Stomach smooth muscle (tissue), 2 donors: Measurements from ENCODE around the gene KCNJ6.

ENCODE experiments used
- H3K27ac ChIP-seq: one replicate; pipeline ENCODE4 v1.7.0; 2013; ENCODE audit warnings: mild to moderate bottlenecking, low read length, inconsistent platforms
- H3K27me3 ChIP-seq, 2 donors: one replicate each; pipeline ENCODE4 v1.7.0; 2013; ENCODE audit warnings: low read length in 2 of 2; ENCODE audit not compliant: insufficient read depth in 2 of 2, control insufficient read depth in 1 of 2
- H3K36me3 ChIP-seq, 2 donors: one replicate each; pipeline ENCODE4 v1.7.0; 2013; ENCODE audit warnings: low read length in 2 of 2; ENCODE audit not compliant: control insufficient read depth in 2 of 2, insufficient read depth in 2 of 2
- H3K4me1 ChIP-seq: one replicate; pipeline ENCODE4 v1.7.0; 2013; ENCODE audit warnings: low read length; ENCODE audit not compliant: control insufficient read depth, insufficient read depth
- H3K4me3 ChIP-seq, 2 donors: one replicate each; pipeline ENCODE4 v1.7.0; 2013; ENCODE audit warnings: low read length in 2 of 2
- H3K9ac ChIP-seq, 2 donors: one replicate each; pipeline ENCODE4 v1.7.0; 2013; ENCODE audit warnings: low read length in 2 of 2, mild to moderate bottlenecking in 1 of 2
- H3K9me3 ChIP-seq, 2 donors: one replicate each; pipeline ENCODE4 v1.7.0; 2013; ENCODE audit warnings: low read length in 2 of 2; ENCODE audit not compliant: control insufficient read depth in 2 of 2
- donor health status: healthy.
- donor health status: Pancreatic carcinoma.

The KCNJ6 gene

DNA sequence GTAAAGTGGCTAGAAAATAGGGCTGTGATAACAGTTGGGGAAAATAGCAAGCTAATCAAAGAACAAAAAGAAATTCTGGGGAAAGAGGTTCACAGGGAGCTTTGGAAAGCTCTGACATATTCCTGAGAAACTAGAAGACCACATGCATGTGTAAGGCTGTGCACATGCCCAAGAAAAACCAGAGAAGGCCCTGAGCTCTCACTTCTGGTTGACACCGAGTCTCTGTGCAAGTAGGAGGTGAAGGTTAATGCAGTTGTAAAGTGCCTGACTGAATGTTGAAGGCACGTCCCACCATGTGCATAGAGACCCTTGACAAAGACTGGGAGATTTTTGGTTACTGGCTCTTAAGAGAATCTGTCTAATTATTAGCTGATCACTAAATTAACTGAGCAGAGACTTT is 288.7 kb downstream of the KCNJ6 start:
- no peaks in the 10 kb centered on the region for H3K36me3 ChIP-seq

DNA sequence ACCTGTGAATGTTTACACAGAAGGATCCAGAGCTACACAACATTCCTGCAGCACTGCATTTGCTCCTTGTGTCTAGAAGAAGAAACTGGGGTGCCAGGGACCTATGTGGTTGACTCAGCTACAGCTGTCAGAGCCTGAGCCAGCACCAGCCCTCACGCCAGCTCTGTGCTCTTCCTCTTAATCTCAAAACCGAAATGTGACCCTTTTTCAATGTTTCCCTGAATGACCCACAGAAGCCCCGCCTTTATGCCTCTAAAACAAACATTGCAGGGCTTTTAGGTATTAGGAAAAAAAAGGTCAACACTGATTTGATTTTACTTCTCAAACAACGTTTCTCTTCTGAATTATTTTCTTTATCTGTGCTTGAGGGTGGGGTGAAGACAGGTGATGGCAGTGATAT is 289.2 kb downstream of the KCNJ6 start:
- Histone ChIP-seq H3K9me3 (no peaks in the 10 kb centered on the region), H3K27me3 (no peaks in the 10 kb centered on the region), H3K36me3 (no peaks in the 10 kb centered on the region), H3K4me3 (no peak overlapping the region), H3K4me1 (no peaks in the 10 kb centered on the region), H3K9ac (no peak overlapping the region), H3K27ac (no peak overlapping the region)

More for the DNA sequence above, 288.7 kb downstream of the KCNJ6 start:
- Histone ChIP-seq H3K4me3 (no peak overlapping the region), H3K9ac (no peak overlapping the region), H3K4me1 (no peaks in the 10 kb centered on the region), H3K27ac (no peak overlapping the region), H3K9me3 (no peaks in the 10 kb centered on the region), H3K27me3 (no peaks in the 10 kb centered on the region)

DNA sequence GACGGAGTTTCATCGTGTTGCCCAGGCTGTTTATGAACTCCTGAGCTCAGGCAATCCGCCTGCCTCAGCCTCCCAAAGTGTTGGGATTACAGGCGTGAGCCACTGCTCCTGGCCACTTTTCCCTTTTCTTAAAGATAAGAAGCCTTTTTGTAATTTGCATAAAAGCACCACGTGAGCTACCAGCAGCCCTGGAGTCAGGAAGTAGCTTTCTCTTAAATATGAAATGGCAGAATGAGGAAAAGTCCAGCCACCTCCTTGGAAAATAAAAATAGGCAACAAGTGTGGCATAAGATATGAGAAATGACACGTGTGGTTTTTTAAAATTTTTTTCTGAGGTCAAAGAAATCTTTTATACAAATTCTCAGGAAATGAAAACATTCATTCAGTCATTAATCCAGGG is 289.9 kb downstream of the KCNJ6 start:
- H3K9me3 ChIP-seq: no peaks in the 10 kb centered on the region
- no peaks in the 10 kb centered on the region for H3K36me3 ChIP-seq
- H3K27ac ChIP-seq: no peak overlapping the region
- no peak overlapping the region for H3K4me3 ChIP-seq
- no peak overlapping the region for H3K9ac ChIP-seq
- no peaks in the 10 kb centered on the region for H3K27me3 ChIP-seq
- no peaks in the 10 kb centered on the region for H3K4me1 ChIP-seq

DNA sequence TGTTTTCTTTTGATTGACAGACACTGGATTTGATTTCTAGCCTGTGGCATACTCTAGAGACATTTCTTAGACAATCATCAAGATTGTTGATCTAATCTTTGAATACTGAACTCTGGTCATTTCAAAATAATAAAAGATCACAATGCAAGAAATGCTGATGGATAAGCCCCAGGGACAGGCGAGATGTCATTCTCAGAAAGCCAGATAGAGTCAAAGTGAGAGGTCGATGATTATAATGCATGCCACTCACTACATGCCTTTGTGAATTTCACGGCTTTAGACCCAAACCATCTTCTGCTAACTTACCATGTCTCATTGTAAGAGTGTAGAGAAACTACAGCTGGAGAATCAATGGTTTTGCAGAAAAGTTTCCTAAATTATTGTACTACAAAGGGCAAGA is 292.6 kb downstream of the KCNJ6 start:
- Histone ChIP-seq H3K27ac (no peak overlapping the region), H3K4me1 (no peaks in the 10 kb centered on the region), H3K9ac (no peak overlapping the region), H3K4me3 (no peak overlapping the region), H3K36me3 (no peaks in the 10 kb centered on the region), H3K27me3 (no peaks in the 10 kb centered on the region), H3K9me3 (no peaks in the 10 kb centered on the region)

DNA sequence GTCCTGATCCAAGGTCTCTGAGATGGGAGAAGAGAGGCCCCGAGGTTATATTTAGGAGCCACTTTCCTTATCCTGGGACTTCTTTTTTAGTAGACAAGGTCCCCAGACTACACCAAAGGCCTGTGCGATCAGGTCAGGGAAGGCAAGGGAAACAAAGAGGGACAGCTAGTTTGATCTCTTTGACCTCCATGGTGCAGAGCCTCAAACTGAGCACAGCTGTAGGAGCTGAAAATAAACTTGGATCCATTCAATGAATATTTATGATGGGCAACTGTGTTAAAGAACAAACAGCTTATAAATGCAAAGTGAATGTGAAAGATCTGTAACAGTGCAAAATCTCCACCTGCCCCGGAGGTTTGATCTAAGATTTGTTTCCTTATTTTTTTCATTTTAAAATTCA is 293.1 kb downstream of the KCNJ6 start:
- H3K27ac ChIP-seq: no peak overlapping the region
- H3K27me3 ChIP-seq: no peaks in the 10 kb centered on the region
- no peaks in the 10 kb centered on the region for H3K4me1 ChIP-seq
- no peak overlapping the region for H3K4me3 ChIP-seq
- H3K36me3 ChIP-seq: no peaks in the 10 kb centered on the region
- H3K9ac ChIP-seq: no peak overlapping the region
- no peaks in the 10 kb centered on the region for H3K9me3 ChIP-seq

DNA sequence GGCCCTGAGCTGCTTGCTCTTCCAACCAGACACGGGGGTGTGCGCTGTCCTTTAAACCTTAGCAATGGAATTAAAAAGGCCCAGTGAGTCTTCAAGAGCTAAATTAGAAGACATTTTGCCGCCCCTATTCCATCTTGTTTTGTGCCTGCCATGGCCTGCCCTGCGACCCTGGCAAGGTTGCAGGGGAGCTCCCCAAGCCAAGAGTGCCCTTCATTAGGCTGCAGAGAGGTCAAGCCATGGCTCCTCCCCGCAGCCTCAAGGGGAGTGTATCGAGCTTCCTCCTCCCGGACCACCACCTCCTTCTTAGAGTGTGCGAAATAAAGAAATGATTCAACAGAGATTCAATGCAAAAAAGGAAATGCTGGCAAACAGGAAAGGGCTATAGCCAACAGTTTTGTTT is 293.5 kb downstream of the KCNJ6 start:
- H3K4me1 ChIP-seq: no peaks in the 10 kb centered on the region
- H3K27ac ChIP-seq: no peak overlapping the region
- no peaks in the 10 kb centered on the region for H3K36me3 ChIP-seq
- no peak overlapping the region for H3K4me3 ChIP-seq
- H3K9me3 ChIP-seq: no peaks in the 10 kb centered on the region
- no peak overlapping the region for H3K9ac ChIP-seq
- H3K27me3 ChIP-seq: no peaks in the 10 kb centered on the region

DNA sequence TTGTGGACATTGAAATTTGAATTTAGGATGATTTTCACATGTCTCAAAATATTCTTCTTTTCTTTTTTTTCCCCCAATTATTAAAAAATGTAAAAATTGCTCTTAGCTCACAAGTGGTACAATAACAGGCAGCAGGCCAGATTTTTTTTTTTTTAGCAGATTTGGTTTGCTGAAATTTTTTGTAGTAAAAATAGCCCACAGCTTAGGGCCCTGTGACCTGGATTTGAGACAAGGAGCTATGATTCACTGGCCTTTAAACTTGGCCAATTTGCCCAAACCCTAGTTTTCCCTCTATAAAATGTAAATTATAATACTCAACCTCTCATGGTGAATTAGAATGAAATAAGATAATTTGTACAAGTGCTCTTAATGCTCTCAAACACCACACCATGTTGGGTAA is 295.9 kb downstream of the KCNJ6 start:
- Histone ChIP-seq H3K27me3 (no peaks in the 10 kb centered on the region), H3K4me1 (no peaks in the 10 kb centered on the region), H3K9ac (no peak overlapping the region), H3K36me3 (no peaks in the 10 kb centered on the region), H3K9me3 (no peaks in the 10 kb centered on the region), H3K27ac (no peak overlapping the region), H3K4me3 (no peak overlapping the region)

DNA sequence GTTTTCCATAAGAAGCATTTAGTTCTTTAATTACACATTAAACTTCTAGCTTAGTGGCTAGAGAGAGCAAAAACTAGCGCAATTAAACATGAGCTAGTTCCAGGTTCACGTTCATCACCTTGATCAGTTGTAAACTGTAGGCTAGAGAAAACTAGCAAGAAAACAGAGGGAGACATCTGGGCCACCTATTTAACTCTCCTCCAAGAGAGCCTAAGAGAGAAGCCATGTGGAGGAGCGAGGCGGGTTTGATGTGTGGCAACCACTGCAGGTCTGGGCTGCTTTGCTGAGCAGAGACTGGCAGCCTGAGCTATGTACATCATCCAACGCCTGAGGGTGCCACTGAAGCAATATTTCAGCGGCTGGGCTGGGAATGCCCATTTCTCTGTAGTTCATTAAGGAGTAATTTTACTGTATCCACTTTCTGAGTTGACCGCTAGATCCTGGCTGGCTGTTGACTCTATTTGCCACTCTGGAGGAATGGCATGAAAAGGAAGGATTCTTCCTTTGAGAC is 296.7 kb downstream of the KCNJ6 start:
- Histone ChIP-seq H3K9me3 (no peaks in the 10 kb centered on the region), H3K36me3 (no peaks in the 10 kb centered on the region), H3K27ac (no peak overlapping the region), H3K9ac (no peak overlapping the region), H3K4me1 (no peaks in the 10 kb centered on the region), H3K4me3 (no peak overlapping the region), H3K27me3 (no peaks in the 10 kb centered on the region)

DNA sequence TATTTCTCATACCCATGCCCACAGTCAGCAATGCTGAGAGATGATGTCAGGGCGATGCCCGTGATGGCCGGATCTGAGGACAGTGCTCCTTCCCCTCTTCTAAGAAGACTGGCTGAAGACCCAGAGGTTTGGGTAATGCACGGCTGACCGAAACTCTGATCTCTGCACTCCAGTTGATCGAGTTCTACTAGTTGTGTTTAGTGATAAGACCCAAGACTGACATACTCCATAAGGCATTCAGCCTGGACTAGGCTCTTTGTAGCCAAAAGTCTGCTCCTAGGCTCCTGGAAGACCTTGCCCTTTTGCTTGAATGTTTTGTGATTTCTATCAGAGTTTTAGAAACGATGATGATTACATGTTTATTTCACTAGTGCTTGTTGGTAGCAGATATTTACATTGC is 298.2 kb downstream of the KCNJ6 start:
- no peak overlapping the region for H3K9ac ChIP-seq
- H3K27ac ChIP-seq: no peak overlapping the region
- no peaks in the 10 kb centered on the region for H3K36me3 ChIP-seq
- H3K4me1 ChIP-seq: no peaks in the 10 kb centered on the region
- no peaks in the 10 kb centered on the region for H3K27me3 ChIP-seq
- no peak overlapping the region for H3K4me3 ChIP-seq
- peaks cover 0 to 2% of the 10 kb centered on the region in 2 donors for H3K9me3 ChIP-seq

DNA sequence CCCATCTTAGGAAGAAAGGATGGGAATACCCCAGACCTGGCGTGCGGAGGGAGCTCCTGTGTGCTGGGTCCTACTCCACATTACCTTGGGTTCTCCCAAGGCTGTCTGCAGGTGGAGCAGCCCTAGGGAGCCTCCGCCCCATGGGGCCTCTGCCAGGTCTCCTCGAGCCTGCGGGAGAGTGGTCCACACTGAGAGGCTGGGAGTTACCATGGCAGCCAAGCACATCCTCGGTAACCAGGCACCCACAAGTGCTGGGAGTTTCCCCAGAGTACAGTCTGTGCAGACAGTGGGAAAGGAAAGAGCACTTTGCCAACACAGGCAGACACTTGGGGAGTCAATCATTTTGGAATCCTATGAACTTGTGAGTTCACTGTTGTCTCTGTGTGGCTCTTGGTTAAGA is 300.3 kb downstream of the KCNJ6 start:
- H3K36me3 ChIP-seq: no peaks in the 10 kb centered on the region
- no peak overlapping the region for H3K27ac ChIP-seq
- no peaks in the 10 kb centered on the region for H3K27me3 ChIP-seq
- H3K9me3 ChIP-seq: peaks cover 0 to 2% of the 10 kb centered on the region in 2 donors
- H3K9ac ChIP-seq: no peak overlapping the region
- H3K4me1 ChIP-seq: no peaks in the 10 kb centered on the region
- no peak overlapping the region for H3K4me3 ChIP-seq

DNA sequence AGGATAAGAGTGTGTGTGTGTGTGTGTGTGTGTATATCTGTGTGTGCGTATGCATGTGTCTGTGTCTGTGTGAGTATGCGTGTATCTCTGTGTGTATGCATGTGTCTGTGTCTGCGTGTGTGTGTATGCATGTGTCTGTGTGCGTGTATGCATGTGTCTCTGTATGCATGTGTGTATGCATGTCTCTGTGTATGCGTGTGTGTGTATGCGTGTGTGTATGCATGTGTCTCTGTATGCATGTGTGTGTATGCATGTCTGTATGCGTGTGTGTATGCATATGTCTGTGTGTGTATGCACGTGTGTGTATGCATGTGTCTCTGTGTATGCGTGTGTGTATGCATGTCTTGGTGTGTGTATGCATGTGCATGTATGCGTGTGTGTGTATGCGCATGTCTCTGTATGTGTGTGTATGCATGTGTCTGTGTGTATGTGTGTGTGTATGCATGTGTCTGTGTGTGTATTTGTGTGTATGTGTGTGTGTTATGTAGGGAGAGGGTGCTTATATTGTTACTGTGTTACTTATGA is 301.8 kb downstream of the KCNJ6 start:
- no peaks in the 10 kb centered on the region for H3K27me3 ChIP-seq
- H3K36me3 ChIP-seq: no peaks in the 10 kb centered on the region
- H3K9me3 ChIP-seq: peaks cover 0 to 2% of the 10 kb centered on the region in 2 donors
- no peaks in the 10 kb centered on the region for H3K4me1 ChIP-seq
- H3K27ac ChIP-seq: no peak overlapping the region
- no peak overlapping the region for H3K9ac ChIP-seq
- no peak overlapping the region for H3K4me3 ChIP-seq
